ENCODE data around the gene UMODL1. TPM values are rescaled to one million over a fixed set of nuclear protein-coding genes. Genes with fewer than 3 reads are reported as not detected.

The UMODL1 gene
- total RNA-seq, 1 experiment from 2014 or later, result 0.20 TPM

- POLR2A ChIA-PET, result no interaction called here
- H3K27ac Mint-ChIP-seq (ENCODE audit: unreplicated experiment), result no peak overlapping the region
These were observed 9.6 kb downstream of the UMODL1 start for GRCh38 chr21:42080788-42081083.

GRCh38 chr21:42081138-42081537 is 10.0 kb downstream of the UMODL1 start:
- Histone ChIP-seq H3K27me3 (replicated peaks; ENCODE audit: control insufficient read depth, insufficient read depth, low read length) (no peaks in the 10 kb centered on the region), H3K9me3 (no peaks in the 10 kb centered on the region), H3K36me3 (ENCODE audit: control insufficient read depth, insufficient read depth, low read length) (no peaks in the 10 kb centered on the region), H3K4me3 (ENCODE audit: low read depth, low read length) (no peak overlapping the region), H3K4me1 (peaks cover 24% of the 10 kb centered on the region)
- DNase-seq, result no peak
- intact Hi-C loops (cut with micrococcal nuclease; ENCODE audit: unreplicated experiment), result no loop called here
- TF ChIP-seq CTCF (IDR thresholded peaks at IDR 0.05; ENCODE audit: insufficient read depth in 1 of 2, low read depth in 1 of 2, low read length in 1 of 2, severe bottlenecking in 1 of 2, unreplicated experiment in 1 of 2), result no peak
- no peaks in the 10 kb centered on the region for H3K27me3 Mint-ChIP-seq (ENCODE audit: insufficient read depth, unreplicated experiment)
- H3K27ac Mint-ChIP-seq (ENCODE audit: unreplicated experiment), result no peak overlapping the region
- no peaks in the 10 kb centered on the region for H3K36me3 Mint-ChIP-seq (ENCODE audit: insufficient read depth, unreplicated experiment)
- ChIA-PET POLR2A (no interaction called here), CTCF (no interaction called here)
- BruUV-seq (replicated peaks), result no TSS peak
- H3K4me1 Mint-ChIP-seq (ENCODE audit: low read depth, unreplicated experiment), result peaks cover 19% of the 10 kb centered on the region
- H3K9me3 Mint-ChIP-seq (ENCODE audit: unreplicated experiment), result no peaks in the 10 kb centered on the region
- H3K4me3 Mint-ChIP-seq (ENCODE audit: unreplicated experiment), result no peak overlapping the region

More at GRCh38 chr21:42080788-42081083, 9.6 kb downstream of the UMODL1 start:
- TF ChIP-seq CTCF (IDR thresholded peaks at IDR 0.05; ENCODE audit: insufficient read depth in 1 of 2, low read depth in 1 of 2, low read length in 1 of 2, severe bottlenecking in 1 of 2, unreplicated experiment in 1 of 2), result no peak
- Histone ChIP-seq H3K4me3 (ENCODE audit: low read depth, low read length) (no peak overlapping the region), H3K27me3 (replicated peaks; ENCODE audit: control insufficient read depth, insufficient read depth, low read length) (no peaks in the 10 kb centered on the region), H3K4me1 (peaks cover 28% of the 10 kb centered on the region), H3K9me3 (no peaks in the 10 kb centered on the region), H3K36me3 (ENCODE audit: control insufficient read depth, insufficient read depth, low read length) (no peaks in the 10 kb centered on the region)
- Mint-ChIP-seq H3K9me3 (ENCODE audit: unreplicated experiment) (no peaks in the 10 kb centered on the region), H3K27me3 (ENCODE audit: insufficient read depth, unreplicated experiment) (no peaks in the 10 kb centered on the region), H3K36me3 (ENCODE audit: insufficient read depth, unreplicated experiment) (no peaks in the 10 kb centered on the region), H3K4me3 (ENCODE audit: unreplicated experiment) (no peak overlapping the region), H3K4me1 (ENCODE audit: low read depth, unreplicated experiment) (peaks cover 23% of the 10 kb centered on the region)
- CTCF ChIA-PET, result no interaction called here
- intact Hi-C loops (cut with micrococcal nuclease; ENCODE audit: unreplicated experiment), result no loop called here
- BruUV-seq (replicated peaks), result no TSS peak
- no peak for DNase-seq

- POLR2A ChIA-PET, result no interaction called here
- no peak overlapping the region for H3K27ac Mint-ChIP-seq (ENCODE audit: unreplicated experiment)
- CTCF ChIA-PET, result no interaction called here
- H3K4me3 Mint-ChIP-seq (ENCODE audit: unreplicated experiment), result no peak overlapping the region
- H3K36me3 Mint-ChIP-seq (ENCODE audit: insufficient read depth, unreplicated experiment), result no peaks in the 10 kb centered on the region
- Histone ChIP-seq H3K4me3 (ENCODE audit: low read depth, low read length) (no peak overlapping the region), H3K9me3 (no peaks in the 10 kb centered on the region), H3K27me3 (replicated peaks; ENCODE audit: control insufficient read depth, insufficient read depth, low read length) (no peaks in the 10 kb centered on the region), H3K36me3 (ENCODE audit: control insufficient read depth, insufficient read depth, low read length) (no peaks in the 10 kb centered on the region), H3K4me1 (peaks cover 16% of the 10 kb centered on the region)
- no peaks in the 10 kb centered on the region for H3K27me3 Mint-ChIP-seq (ENCODE audit: insufficient read depth, unreplicated experiment)
- no TSS peak for BruUV-seq (replicated peaks)
- H3K4me1 Mint-ChIP-seq (ENCODE audit: low read depth, unreplicated experiment), result peaks cover 10% of the 10 kb centered on the region
- intact Hi-C loops (cut with micrococcal nuclease; ENCODE audit: unreplicated experiment), result no loop called here
- no peak for DNase-seq
- no peaks in the 10 kb centered on the region for H3K9me3 Mint-ChIP-seq (ENCODE audit: unreplicated experiment)
- no peak for TF ChIP-seq CTCF (IDR thresholded peaks at IDR 0.05; ENCODE audit: insufficient read depth in 1 of 2, low read depth in 1 of 2, low read length in 1 of 2, severe bottlenecking in 1 of 2, unreplicated experiment in 1 of 2)
These were observed 10.8 kb downstream of the UMODL1 start for GRCh38 chr21:42081931-42082381.
